Naive thymus-derived CD8-positive, alpha-beta T cell (primary cell): Measurements from ENCODE around the gene OR51E1. TPM values are rescaled to one million over a fixed set of nuclear protein-coding genes. Genes with fewer than 3 reads are reported as not detected.

Experiments
- ATAC-seq, 2 donors: fragments of 150-1000 bp; cut with Tn5 transposase in 1 of 2; sonication (Bioruptor Pico), chemical (Tn5 transposase) in 1 of 2; 1 replicate in 1 of 2; 2 replicates in 1 of 2; pipeline ENCODE4 v1.10.0; 2021; ENCODE audit warnings: mild to moderate bottlenecking in 2 of 2, moderate library complexity in 2 of 2
- POLR2A ChIA-PET: fragments of 350-600 bp; sonication (Branson Sonifier 250); formaldehyde crosslinking; loops from one replicate; lab custom pipeline; 2021; ENCODE audit warnings: antibody characterized with exemption; lab: Charles Lee
- DNase-seq, 10 donors: peaks; one replicate each; pipeline versions ENCODE4 v3.0.0 to v3.0.0-alpha.2; 2020 to 2022
- H3K27ac Mint-ChIP-seq, 10 donors: one replicate each; pipeline ENCODE4 v1.8.0; 2020 to 2022; ENCODE audit warnings: mild to moderate bottlenecking in 10 of 10, mixed read lengths in 10 of 10, moderate library complexity in 4 of 10, inconsistent platforms in 1 of 10
- H3K27me3 Mint-ChIP-seq, 5 donors: one replicate each; pipeline ENCODE4 v1.8.0; 2021 to 2022; ENCODE audit warnings: mixed read lengths in 5 of 5
- H3K36me3 Mint-ChIP-seq, 3 donors: one replicate each; pipeline ENCODE4 v1.8.0; 2020 to 2022; ENCODE audit warnings: mixed read lengths in 3 of 3, mild to moderate bottlenecking in 2 of 3, inconsistent platforms in 1 of 3
- H3K4me1 Mint-ChIP-seq, 4 donors: one replicate each; pipeline ENCODE4 v1.8.0; 2021 to 2022; ENCODE audit warnings: mixed read lengths in 4 of 4
- H3K4me3 Mint-ChIP-seq, 10 donors: one replicate each; pipeline ENCODE4 v1.8.0; 2020 to 2022; ENCODE audit warnings: mild to moderate bottlenecking in 10 of 10, mixed read lengths in 10 of 10, moderate library complexity in 6 of 10, inconsistent platforms in 1 of 10
- H3K9me3 Mint-ChIP-seq, 9 donors: one replicate each; pipeline ENCODE4 v1.8.0; 2020 to 2022; ENCODE audit warnings: mixed read lengths in 9 of 9, mild to moderate bottlenecking in 3 of 9, inconsistent platforms in 1 of 9, moderate library complexity in 1 of 9
- polyA plus RNA-seq, 3 donors: library from polyadenylated mRNA; unstranded; fragments of 300-500 nt; fragmentation: Illumina TruSeq; gene quantifications; one replicate each; pipeline ENCODE4 v1.2.3, GENCODE V29; 2021
- total RNA-seq, 8 experiments: library from RNA in 2 of 8; stranded (reverse) in 2 of 8; gene quantifications; one replicate each; pipeline ENCODE4 v1.2.3 and lab custom pipeline; 2021 to 2026

Gene OR51E1
- total and polyA plus RNA-seq, 5 experiments from 2014 or later: not detected

DNA sequence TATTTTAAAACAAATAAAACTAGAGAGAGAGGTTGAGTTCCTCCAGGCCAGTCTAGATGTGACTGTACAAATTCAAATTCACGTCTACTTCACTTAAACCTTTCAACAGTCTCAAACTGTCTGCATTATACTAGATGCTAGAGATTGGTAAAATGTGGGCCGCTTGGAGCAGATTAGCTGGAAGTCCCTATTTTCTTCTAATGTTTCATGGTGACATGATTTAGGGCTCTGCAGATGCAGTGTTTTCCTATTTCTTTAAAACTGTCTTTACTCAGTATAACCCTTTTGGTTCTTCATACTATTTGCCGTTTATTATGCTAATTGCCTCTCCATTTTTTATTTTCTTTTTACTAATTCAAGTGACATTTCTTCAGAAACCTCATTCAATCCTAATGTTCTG, 20.4 kb downstream of the OR51E1 start:
- POLR2A ChIA-PET: no interaction called here
- Mint-ChIP-seq H3K27ac (no peak overlapping the region), H3K36me3 (no peaks in the 10 kb centered on the region)

DNA sequence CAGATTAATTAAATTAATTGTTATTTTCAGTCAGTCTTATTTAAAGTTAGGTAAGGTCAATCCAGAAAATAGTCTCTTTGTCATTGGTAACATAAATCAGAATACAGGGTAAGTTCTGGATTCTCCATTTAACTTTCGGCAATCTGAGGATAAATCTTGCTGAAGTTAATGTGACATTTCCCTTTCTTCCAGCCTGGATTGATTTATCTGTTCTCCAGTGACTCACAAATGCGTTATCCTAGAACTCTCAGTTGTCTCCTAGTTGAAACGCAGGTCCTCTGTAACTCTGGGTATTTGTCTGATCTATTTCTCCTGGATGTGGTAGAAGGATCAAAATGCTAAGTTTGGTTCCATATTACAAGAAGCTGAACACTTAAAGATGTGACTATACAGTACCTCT, 21.0 kb downstream of the OR51E1 start:
- H3K27me3 Mint-ChIP-seq: peaks cover 6 to 26% (median 16%) of the 10 kb centered on the region in 5 donors
- no peaks in the 10 kb centered on the region for H3K9me3 Mint-ChIP-seq
- no peak for DNase-seq
- no peak overlapping the region for H3K27ac Mint-ChIP-seq
- H3K4me3 Mint-ChIP-seq: no peak overlapping the region
- no peak for ATAC-seq
- POLR2A ChIA-PET: no interaction called here
- H3K36me3 Mint-ChIP-seq: no peaks in the 10 kb centered on the region
- H3K4me1 Mint-ChIP-seq: no peaks in the 10 kb centered on the region

More for the DNA sequence above, 20.4 kb downstream of the OR51E1 start:
- DNase-seq (no peak), ATAC-seq (no peak)
- H3K27me3 Mint-ChIP-seq: peaks cover 5 to 26% (median 14%) of the 10 kb centered on the region in 5 donors
- no peak overlapping the region for H3K4me3 Mint-ChIP-seq
- H3K4me1 Mint-ChIP-seq: no peaks in the 10 kb centered on the region
- no peaks in the 10 kb centered on the region for H3K9me3 Mint-ChIP-seq

DNA sequence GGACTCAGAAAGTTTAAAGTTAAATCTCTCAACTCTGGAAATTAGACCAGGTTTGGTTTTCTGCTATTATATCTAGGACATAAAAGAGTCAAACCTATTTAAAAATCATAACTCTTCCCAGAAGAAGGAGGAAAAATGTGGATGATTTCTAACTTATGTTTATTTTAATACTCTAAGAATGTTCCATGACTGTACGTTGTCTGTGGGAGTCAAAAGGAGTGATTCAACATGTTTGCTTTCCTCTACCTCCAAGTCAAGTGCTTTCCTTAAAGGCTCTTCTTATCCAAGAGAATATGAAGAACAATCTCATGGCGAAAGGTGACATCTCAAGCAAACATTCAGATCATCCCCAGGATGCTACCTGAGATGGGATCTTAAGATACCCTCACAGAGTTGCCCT, 21.6 kb downstream of the OR51E1 start:
- Mint-ChIP-seq H3K9me3 (no peaks in the 10 kb centered on the region), H3K4me1 (no peaks in the 10 kb centered on the region), H3K4me3 (no peak overlapping the region), H3K27ac (no peak overlapping the region), H3K27me3 (peaks cover 6 to 22% (median 16%) of the 10 kb centered on the region in 5 donors), H3K36me3 (no peaks in the 10 kb centered on the region)
- ATAC-seq (no peak), DNase-seq (no peak)
- POLR2A ChIA-PET: no interaction called here

DNA sequence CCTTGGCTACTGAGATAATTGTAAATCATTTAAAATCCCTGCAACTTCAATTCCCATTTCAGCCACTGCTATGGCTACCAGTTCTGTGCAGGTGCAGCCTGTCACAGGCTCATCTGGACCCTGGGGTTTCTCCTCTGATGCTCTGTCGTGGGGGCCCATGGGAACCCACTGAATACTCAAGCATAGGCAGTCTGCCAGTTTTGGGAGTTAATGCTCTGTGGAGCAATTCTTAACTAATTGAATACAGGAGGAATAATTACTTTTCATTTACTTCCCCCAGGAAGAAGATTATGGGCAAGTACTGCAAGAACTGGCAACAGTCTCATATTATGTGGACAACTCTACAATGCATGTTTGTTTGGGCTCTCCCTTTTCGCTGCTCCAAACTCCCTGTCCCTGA, 28.0 kb downstream of the OR51E1 start:
- Mint-ChIP-seq H3K27me3 (peaks cover 5 to 38% (median 24%) of the 10 kb centered on the region in 5 donors), H3K36me3 (no peaks in the 10 kb centered on the region), H3K9me3 (no peaks in the 10 kb centered on the region), H3K27ac (no peak overlapping the region), H3K4me3 (no peak overlapping the region), H3K4me1 (no peaks in the 10 kb centered on the region)
- POLR2A ChIA-PET: no interaction called here
- DNase-seq (no peak), ATAC-seq (no peak)

DNA sequence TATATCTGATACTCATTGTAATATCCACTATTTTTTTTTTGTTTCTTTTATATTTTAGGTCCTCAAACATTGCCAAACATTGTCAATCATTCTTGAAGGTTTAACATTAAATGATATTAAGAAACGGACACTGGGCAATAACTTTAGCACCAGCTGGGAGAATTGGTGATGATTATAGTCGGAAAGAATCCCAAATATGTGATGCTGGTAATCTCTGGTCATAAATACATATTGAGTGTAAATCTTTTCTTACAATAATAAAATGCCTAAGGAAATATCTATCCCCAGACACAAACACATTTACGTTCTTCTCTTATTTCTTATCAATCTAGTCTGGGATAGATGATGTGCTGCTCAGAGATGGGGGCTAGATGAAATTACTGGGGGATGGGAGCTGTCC, 28.7 kb downstream of the OR51E1 start:
- ATAC-seq: no peak
- no peak for DNase-seq
- H3K27me3 Mint-ChIP-seq: peaks cover 5 to 38% (median 25%) of the 10 kb centered on the region in 5 donors
- H3K27ac Mint-ChIP-seq: no peak overlapping the region
- H3K4me1 Mint-ChIP-seq: no peaks in the 10 kb centered on the region
- POLR2A ChIA-PET: no interaction called here
- no peaks in the 10 kb centered on the region for H3K36me3 Mint-ChIP-seq
- no peak overlapping the region for H3K4me3 Mint-ChIP-seq
- no peaks in the 10 kb centered on the region for H3K9me3 Mint-ChIP-seq

DNA sequence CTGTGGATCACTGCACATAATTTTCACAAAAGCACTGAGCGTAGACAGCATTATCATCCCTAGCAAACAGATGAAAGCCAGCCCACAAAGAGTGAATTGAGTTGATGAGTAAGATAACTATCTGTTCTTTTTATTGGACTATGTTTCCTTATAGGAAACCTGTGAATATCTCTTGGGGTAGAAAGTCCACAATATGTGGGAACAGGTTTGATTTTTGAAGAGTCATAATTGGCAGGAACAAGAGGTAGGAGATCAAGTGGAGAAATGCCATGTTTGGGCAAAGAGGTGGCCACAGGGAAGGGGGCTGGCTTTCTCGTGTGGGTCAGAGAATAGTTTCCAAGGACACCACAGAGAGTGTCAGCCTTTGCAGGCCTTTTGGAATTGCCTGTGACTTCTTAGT, 30.0 kb downstream of the OR51E1 start:
- POLR2A ChIA-PET: no interaction called here
- no peaks in the 10 kb centered on the region for H3K4me1 Mint-ChIP-seq
- no peak overlapping the region for H3K4me3 Mint-ChIP-seq
- no peak overlapping the region for H3K27ac Mint-ChIP-seq
- ATAC-seq: no peak
- no peaks in the 10 kb centered on the region for H3K36me3 Mint-ChIP-seq
- no peaks in the 10 kb centered on the region for H3K9me3 Mint-ChIP-seq
- no peak for DNase-seq
- peaks cover 5 to 38% (median 25%) of the 10 kb centered on the region in 5 donors for H3K27me3 Mint-ChIP-seq

DNA sequence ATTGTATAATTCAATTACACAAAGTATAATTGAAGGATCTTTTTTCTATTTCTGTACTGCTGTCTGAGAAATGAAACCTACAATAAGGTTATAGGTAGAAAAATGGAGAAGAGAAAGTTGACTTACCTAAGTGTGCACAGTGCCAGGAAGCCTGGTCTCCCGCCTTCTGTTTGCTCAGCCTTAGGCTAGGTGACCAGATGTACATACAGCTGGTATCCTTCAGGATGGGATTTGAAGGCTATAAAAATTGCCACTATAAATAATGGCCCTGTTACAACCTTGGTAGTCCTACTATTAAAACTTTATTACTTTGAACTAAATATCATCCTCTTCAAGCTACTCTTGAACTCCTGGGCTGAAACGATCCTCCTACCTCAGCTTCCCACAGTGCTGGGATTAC, 34.2 kb downstream of the OR51E1 start:
- Mint-ChIP-seq H3K4me3 (no peak overlapping the region), H3K4me1 (no peaks in the 10 kb centered on the region), H3K27ac (no peak overlapping the region), H3K9me3 (no peaks in the 10 kb centered on the region), H3K27me3 (peaks cover 5 to 32% (median 27%) of the 10 kb centered on the region in 5 donors), H3K36me3 (no peaks in the 10 kb centered on the region)
- no peak for ATAC-seq
- no peak for DNase-seq
- POLR2A ChIA-PET: no interaction called here

DNA sequence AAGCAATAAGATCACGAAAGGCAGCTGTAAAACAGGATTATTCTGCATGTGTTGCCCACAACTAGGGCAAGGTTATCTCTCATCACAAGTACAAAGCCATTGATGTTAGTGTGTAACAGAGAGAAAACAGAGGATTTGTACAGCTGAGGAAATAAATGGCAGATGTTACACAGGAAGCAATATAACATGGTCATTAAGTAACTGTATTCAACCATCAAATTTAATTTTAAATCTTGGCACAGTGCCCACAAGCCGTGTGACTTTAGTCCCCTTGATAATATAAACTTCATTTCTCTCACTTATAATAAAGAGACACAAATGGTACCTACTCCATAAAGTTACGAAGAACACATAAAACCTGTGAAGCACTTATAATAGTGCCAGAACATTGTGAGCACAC, 36.6 kb downstream of the OR51E1 start:
- Mint-ChIP-seq H3K27me3 (peaks cover 0 to 22% (median 12%) of the 10 kb centered on the region in 5 donors), H3K36me3 (no peaks in the 10 kb centered on the region), H3K9me3 (no peaks in the 10 kb centered on the region), H3K4me3 (no peak overlapping the region), H3K27ac (no peak overlapping the region), H3K4me1 (no peaks in the 10 kb centered on the region)
- POLR2A ChIA-PET: no interaction called here
- no peak for ATAC-seq
- DNase-seq: no peak

DNA sequence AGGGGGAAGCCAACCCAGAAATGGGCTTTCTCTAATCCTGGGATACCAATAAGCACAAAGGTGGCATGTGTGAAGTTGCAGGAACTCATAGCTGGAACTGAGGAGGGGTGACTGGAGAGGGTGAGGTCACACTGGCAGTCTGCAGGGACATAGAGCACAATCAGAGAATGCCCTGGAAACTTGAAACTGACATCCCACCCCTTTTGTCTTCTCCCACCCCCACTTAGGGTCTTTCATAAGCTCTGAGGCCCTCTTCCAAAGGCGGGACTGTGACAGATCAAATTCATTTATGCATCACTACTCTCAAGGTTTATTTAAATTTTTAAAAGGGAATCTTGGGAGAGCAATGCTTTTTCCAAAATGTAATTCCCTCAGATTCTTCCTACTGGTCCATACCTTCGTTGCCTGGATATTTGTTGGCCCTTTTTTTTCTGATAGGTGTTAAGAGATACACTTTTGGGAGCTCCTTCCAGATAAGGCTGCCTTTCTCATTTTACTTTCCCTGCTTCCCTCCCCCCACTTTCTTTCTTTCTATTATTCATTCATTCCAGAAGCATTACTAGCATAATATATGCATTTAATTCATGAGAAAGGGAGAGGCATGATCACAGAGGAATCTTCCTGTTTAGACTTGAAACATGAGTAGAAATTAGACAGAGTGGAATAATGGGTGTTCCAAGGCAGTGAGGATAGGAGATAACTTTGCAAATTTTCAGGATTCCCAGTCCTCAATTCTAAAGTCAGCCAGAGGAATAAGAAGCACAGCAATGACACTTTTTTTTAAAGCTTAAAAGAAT, 39.0 kb downstream of the OR51E1 start:
- H3K4me1 Mint-ChIP-seq: no peaks in the 10 kb centered on the region
- ATAC-seq (no peak), DNase-seq (no peak)
- no peaks in the 10 kb centered on the region for H3K9me3 Mint-ChIP-seq
- POLR2A ChIA-PET: no interaction called here
- H3K4me3 Mint-ChIP-seq: no peak overlapping the region
- no peaks in the 10 kb centered on the region for H3K36me3 Mint-ChIP-seq
- peaks cover 0 to 13% (median 7%) of the 10 kb centered on the region in 5 donors for H3K27me3 Mint-ChIP-seq
- H3K27ac Mint-ChIP-seq: no peak overlapping the region

DNA sequence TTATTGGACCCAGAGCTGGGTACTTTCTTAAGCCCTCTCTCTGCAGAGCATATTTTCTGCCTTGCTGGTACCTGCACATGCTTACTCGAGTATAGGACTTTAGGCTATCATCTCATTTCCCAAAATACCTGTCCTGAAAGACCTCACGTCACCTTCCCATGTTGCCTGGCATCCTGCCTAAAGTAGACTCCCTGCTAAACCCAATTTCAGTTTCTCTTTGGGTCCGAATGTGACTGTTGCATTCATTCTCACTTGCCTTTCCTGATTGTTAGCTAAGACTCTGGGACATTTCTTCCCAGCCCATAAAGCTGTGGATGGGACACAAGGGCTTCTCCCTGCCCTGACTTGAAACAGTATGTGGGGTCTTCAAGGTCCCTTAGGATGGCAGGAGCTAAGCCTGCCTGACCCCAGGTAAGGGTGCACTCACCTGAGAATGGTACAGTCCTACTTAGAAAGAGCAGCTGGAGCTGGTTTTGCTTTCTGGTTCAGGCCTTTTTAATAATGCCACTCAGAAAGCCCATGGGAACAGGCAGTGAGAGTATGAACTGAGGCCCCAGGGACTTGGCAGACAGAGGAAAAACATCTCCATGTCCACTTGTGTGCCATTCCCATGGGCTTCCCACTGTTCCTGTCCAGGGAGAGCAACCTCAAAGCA, 41.0 kb downstream of the OR51E1 start:
- no peak for ATAC-seq

DNA sequence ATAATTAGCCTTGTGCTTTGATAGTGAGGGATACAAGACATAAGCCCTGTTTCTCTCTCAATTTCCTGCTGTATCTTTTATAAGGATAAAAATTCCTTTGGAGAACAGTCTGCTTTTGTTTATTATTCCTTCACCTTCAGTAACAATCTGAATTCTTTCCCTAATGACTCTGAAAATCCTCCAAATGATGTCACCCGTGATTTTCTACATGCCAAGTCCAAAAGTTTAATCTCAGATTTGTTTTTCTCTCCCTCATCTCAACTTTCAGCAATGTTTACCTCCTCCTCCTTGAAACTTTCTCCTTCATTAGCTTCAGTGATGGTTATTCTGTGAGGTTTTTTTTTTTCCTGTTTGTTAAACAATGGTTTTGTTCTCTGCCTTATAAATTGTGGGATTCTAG, 51.7 kb downstream of the OR51E1 start:
- Mint-ChIP-seq H3K4me1 (no peaks in the 10 kb centered on the region), H3K27me3 (peaks cover 3 to 17% (median 12%) of the 10 kb centered on the region in 5 donors), H3K4me3 (no peak overlapping the region), H3K9me3 (no peaks in the 10 kb centered on the region), H3K27ac (no peak overlapping the region), H3K36me3 (no peaks in the 10 kb centered on the region)
- DNase-seq: no peak
- no peak for ATAC-seq
- POLR2A ChIA-PET: no interaction called here

More for the DNA sequence above, 41.0 kb downstream of the OR51E1 start:
- peak overlapping the region in 1 of 10 donors; percentile 22 for H3K27ac Mint-ChIP-seq
- H3K4me1 Mint-ChIP-seq: no peaks in the 10 kb centered on the region
- no peaks in the 10 kb centered on the region for H3K36me3 Mint-ChIP-seq
- no peak overlapping the region for H3K4me3 Mint-ChIP-seq
- POLR2A ChIA-PET: no interaction called here
- H3K9me3 Mint-ChIP-seq: no peaks in the 10 kb centered on the region
- no peak for DNase-seq
- H3K27me3 Mint-ChIP-seq: peaks cover 0 to 12% (median 7%) of the 10 kb centered on the region in 5 donors

DNA sequence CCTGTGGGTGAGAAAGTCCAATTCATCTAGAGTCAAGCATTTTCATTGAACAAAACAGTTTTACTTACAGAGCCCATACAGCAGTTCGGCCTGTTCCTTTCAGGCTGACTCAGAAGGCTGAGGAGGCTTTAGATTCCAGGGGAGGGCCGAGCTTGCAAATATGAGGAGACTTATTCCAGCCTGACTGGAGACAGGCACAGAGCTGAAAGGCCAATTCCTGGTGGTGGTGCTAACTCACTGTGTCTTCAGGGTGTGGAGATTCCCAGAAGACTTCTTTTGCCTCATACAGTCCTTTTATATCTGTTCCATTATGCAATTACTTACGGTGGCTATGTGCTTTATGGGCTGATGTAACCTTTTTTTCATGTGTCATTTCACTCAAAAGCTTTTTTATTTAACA, 53.8 kb downstream of the OR51E1 start, which contains the start of gene OR51E2:
Gene OR51E2 (minus strand): TSS at position 269 of the 400 bp plus-strand sequence. CDS start 15,142 bp downstream, outside the sequence.
- ATAC-seq (no peak), DNase-seq (no peak)
- no peaks in the 10 kb centered on the region for H3K4me1 Mint-ChIP-seq
- no peak within 1 kb of the TSS for H3K27ac Mint-ChIP-seq
- H3K4me3 Mint-ChIP-seq: no peak within 1 kb of the TSS
- no peaks in the 10 kb centered on the region for H3K9me3 Mint-ChIP-seq
- peaks cover 4 to 15% (median 6%) of the 10 kb centered on the region in 5 donors for H3K27me3 Mint-ChIP-seq
- POLR2A ChIA-PET: no interaction called here
- no peaks in the 10 kb centered on the region for H3K36me3 Mint-ChIP-seq

DNA sequence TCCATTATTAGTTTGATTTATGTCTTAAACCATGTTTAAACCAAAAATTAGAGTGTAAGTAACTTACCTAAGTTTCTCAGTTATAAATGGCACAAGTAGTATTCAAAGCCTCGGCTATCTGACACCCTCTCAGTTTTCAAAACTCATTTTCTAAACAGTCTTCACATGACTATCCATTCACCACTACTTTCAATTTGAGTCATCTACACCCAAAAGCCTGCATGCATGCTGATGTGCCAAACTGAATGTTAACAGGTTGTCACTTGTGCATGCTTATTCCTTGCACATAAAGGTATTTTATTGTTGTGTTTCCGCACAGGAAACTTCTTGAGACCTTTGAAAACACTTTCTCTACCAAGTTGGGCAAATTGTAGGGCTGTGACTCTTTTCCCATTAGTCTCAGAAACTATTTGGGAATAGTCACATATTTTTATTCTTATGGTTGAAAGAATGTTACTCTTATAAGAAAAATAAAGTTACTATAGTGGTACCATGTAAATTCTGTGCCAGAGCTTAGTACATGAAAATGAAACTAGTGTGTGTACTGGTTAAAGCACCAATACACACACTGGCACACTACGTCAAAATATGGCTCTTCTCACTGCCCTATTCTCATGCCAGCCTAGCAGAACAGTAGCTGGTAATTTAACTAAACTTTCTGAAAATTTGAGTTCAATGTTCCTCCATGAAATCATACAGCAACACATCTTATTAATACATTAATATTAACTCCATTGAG, 56.1 kb downstream of the OR51E1 start:
- DNase-seq: no peak

More for the DNA sequence above, 56.1 kb downstream of the OR51E1 start:
- ATAC-seq: no peak
- Mint-ChIP-seq H3K27ac (no peak overlapping the region), H3K4me1 (no peaks in the 10 kb centered on the region), H3K36me3 (no peaks in the 10 kb centered on the region), H3K27me3 (peaks cover 4 to 15% (median 6%) of the 10 kb centered on the region in 5 donors), H3K9me3 (no peaks in the 10 kb centered on the region), H3K4me3 (no peak overlapping the region)
- POLR2A ChIA-PET: no interaction called here
